OCI-LY3 (cell line): ENCODE measurements around the gene CLDN9.

Experiments
- CTCF ChIP-seq: fragments of 200-600, 300-600 bp; sonication (generic); IDR thresholded peaks from 2 replicates; pipeline ENCODE4 v1.5.1; 2014; ENCODE audit warnings: antibody characterized with exemption, low read length, low read depth
- EZH2phosphoT487 ChIP-seq: fragments of 200-600 bp; shearing (Covaris generic); IDR thresholded peaks from 2 replicates; pipeline ENCODE4 v1.6.1; 2018; ENCODE audit warnings: antibody characterized with exemption, mixed run types, low read depth

- TF ChIP-seq CTCF (no peak), EZH2phosphoT487 (no peak)
These were observed 10.6 kb downstream of the CLDN9 start for GRCh38 chr16:3023415-3023668.
